ENCODE results near the gene CYGB.
"Not testable (repeated sequence)": the region's sequence is repeated elsewhere in the genome, so short reads cannot be mapped to it uniquely, and the experiment has no call there.

Gene CYGB

GRCh38 chr17:76566988-76567431 is 29.5 kb upstream of the CYGB start:
- DNase-seq: no peak

DNA sequence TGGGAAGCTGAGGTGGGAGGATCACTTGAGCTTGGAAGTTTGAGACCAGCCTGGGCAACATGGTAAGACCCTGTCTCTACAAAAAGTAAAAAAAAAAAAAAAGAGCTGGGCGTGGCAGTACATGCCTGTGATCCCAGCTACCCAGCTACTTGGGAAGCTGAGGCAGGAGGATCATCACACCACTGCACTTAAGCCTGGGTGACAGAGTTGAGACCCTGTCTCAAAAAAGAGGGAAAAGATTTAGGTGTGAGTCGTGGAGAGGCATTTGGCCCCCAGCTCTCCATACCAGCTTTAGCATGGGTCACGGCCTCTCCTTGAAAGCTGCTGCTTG is 29.1 kb upstream of the CYGB start:
- no peak for DNase-seq

- no peak for DNase-seq
These were observed 28.5 kb upstream of the CYGB start for GRCh38 chr17:76565728-76566612.

DNA sequence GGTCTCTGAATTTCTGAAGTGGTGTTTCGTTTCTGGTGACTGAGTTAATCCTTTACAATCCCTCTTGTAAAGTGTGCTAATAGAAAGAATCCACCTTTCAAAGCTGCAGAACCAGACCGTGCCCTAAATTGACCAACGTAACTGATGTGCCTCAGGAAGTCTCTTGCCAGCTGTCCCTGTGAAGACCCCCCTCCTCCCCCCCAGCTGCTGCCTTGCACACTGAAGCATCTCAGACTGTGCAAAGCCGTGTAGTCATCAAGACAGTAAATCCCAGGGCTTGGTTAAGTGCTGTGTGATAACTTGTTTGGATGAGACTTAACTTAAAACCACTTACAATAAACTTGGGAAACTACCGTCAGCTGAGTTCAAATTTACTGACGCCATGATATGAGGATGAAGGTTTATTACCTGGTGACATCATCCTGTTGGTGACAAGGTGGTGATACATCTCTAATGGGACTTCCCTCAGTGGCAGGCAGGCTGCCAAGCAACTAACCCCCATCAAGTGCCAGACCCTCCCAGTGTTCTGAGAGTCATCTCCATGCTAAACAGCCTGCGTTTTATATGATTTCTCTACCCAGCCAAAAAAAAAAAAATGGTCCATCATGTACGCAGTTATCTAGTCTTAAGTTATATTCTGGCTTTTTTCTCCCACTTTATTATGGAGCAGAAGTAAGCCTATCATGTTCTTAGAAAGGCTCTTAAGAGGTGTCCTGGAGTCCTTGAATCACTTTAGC is 27.6 kb upstream of the CYGB start:
- DNase-seq: peak; percentile 46

DNA sequence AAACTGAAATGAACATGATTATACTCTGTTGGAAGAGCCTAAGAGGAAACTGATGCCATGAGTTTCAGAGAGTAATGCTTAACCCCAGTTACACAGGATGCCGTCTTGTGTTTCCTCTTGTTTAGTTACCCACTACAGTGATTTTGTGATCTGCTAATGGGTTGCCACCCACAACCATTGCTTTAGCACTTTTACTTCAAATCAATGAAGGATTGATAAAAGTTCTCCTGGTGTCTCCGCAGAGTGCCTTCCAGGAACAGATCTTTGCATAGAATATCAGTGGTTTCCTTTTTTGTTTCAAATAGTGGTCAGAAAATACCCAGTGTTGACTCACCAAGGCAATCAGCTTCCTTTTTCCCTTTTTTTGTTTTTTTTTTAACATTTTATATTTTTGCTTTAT is 25.9 kb upstream of the CYGB start:
- peak; percentile 15 for DNase-seq

DNA sequence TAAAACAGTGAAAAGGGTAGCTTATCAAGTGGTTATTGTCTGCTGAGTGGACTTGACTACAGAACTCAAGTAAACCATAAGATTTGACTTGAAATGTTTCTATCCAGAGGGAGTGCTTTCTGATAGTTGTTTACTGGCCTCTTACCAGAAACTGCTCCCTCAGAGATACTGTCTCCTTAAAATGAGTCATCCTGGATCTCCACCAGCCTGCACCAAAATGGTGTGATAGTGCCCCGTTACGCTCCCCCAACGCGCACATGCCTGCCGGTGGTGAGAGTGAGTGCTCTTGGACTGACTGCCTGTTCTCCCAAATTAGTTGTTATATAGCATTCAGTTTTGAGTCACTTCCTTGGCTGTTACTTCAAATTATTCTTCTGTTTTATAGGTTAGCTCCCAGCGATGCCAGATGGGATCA is 25.2 kb upstream of the CYGB start:
- no peak for DNase-seq

DNA sequence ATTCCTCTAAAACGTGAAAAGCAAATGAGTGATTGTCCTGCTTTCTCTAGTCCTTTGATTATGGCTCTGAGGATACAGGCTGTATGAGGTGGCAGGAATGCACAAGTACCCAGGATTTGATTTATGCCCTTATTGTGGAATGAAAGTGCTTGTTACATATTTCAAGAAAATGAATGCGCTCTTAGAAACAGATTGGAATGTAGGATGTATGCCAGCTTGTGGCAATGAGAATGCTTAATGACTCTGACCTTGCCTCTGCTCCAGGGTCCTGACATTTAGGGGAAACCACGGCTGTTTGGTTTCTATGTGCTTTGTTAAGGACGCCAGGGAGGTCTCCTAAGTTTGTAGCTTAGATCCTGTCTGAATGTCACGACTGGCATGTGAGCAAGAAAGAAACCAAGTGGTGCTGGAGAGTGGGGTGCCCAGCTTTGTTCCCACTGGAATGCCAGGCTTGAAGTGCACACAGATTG is 24.3 kb upstream of the CYGB start:
- DNase-seq: no peak

DNA sequence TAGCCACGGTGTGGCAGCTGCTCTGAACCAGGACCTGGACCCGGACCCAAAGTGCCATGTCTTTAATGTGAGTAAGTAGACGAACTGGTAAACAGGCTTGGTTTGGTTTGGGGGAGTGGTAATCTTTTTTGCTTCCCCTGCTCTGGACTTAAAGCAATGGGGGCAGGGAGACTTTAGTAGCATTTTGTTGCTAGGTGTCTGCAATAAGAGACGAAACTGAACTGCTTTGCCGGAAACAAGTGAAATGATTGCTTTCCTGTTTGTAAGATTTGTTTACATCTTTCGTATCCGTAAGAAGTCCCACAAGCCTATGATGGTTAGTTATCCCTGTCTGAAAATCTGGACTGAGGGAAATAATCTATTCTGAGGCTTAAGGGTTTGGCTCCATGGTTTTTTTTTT is 23.8 kb upstream of the CYGB start:
- no peak for DNase-seq

DNA sequence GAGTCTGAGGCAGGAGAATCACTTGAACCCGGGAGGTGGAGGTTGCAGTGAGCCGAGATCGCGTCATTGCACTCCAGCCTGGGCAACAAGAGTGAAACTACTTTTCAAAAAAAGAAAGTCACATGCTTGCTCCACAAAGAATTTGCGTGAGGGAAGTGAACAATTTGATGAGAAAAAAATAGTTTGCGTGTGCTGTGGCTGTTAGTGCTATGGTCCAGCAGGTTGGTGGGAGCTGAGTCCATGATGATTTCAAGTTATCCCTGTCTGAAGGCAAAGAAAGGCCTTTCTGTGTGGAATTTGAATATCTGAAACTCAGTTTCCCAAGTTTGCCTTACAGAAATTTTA is 23.3 kb upstream of the CYGB start:
- peak; percentile 40 for DNase-seq

- peak; percentile 52 for DNase-seq
These were observed 22.7 kb upstream of the CYGB start for GRCh38 chr17:76560036-76560876.

GRCh38 chr17:76559460-76559859 is 22.0 kb upstream of the CYGB start:
- DNase-seq: not testable (repeated sequence)

DNA sequence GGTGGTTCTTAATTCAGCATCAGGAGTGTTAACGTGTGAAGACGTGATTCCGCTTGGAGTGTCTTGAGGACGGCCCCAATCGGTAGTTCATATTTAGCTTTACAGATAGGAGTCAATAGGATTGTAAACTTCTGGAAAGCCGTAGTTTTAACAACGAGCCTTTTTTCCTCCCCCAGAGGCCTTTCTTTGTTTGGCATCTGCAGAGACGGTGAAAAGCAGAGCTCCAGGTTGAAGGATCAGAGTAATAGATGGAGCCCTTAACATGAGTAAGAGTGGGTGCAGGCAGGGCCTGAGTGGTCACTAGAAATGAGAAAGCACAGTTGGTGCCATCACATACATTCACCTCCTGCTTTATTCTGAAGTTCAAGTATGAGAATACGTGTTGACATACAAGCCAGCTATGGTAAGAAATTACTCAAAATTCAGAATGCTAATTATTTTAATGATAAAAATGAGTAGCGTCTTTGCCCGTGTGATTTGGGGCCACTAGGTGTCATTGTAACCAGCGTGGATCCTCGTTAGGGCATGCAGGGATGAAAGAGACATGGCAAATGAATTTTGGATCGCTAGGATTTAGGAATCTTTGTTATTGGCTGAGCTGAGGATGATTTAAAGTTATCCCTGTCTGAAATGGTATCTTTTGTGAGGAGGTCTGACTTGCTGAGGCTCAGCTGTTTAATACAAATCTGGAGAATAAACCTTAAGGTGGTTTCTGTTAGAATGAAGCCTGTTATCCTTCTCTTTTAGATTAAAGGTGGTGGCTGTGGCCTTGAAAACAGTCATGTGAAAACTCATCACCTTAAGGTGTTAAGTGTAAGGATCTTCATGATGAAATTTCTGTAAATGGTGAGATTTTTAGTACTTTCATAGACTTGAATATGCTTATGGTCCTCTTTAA is 20.9 kb upstream of the CYGB start:
- peak; percentile 22 for DNase-seq

DNA sequence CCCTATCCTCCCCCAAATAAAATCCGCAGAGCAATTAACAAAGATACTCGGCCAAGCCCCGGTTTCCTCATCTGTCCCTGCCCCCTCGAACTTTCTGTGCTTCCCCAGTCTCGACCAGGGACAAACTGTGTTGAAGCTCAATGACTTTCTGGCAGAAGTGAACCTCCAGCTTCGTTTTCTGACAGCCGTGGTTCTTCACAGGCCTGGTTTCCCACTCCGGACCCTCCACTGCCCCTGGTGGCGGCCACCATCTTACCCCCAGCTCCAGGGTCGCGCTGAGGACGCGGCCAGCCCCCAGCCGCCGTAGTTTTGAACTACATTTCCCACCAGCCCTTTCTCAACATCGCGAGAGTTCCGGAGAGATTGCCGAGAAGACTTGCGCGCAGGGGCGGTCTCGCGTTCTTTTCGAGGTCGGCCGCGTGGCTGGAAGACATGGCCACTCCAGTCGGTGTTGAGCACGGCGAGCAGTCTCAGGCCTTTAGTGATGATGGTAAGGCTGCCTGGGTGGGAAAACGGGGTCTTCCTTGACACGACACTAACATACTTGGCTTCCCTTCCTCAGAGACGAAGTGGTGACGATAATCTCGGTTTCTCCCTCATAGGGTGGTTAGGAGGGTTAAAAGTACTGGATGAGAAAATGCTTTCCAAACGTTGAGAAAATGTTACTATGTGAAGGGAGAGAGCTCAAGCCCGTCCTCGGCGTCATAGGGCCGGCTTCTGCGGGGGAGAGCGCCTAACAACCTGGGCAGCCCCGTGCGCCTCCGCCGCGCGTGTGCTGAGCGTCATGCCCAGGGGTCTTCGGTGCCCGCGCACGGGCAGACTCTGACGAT is 20.1 kb upstream of the CYGB start:
- DNase-seq: peak; percentile 96

GRCh38 chr17:76556765-76557367 is 19.4 kb upstream of the CYGB start:
- peak; percentile 89 for DNase-seq

GRCh38 chr17:76554131-76554530 is 16.6 kb upstream of the CYGB start:
- no peak for DNase-seq

- no peak for DNase-seq
These were observed 15.8 kb upstream of the CYGB start for GRCh38 chr17:76553178-76553908.

DNA sequence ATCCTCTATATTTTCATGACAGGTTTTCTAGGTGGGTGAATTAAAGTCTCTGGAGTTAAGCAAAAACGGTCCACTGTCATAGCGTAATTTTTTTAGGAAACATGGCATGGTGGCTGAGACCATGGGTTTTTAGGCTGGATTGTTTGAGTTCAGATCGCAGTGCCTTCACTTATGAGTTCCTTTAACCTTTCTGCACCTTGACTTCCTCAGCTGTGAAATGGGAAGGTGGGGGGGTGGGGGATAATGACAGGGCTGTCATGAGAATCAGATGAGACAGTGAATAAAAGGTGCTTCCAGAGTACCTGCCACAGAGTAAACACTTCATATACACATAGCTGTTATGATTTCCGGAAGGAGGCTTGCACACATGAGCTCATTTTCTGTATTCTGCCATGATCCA is 14.2 kb upstream of the CYGB start:
- DNase-seq: no peak

- peak; percentile 73 for DNase-seq
These were observed 13.5 kb upstream of the CYGB start for GRCh38 chr17:76550712-76551615.

- DNase-seq: no peak
These were observed 12.0 kb upstream of the CYGB start for GRCh38 chr17:76549539-76549938.
